Endothelial cell of umbilical vein (primary cell): Measurements from ENCODE around the gene CNIH2.

Experiments
- CTCF ChIP-seq, 2 donors: IDR thresholded peaks; 1 replicate in 1 of 2; 2 replicates in 1 of 2; pipeline ENCODE4 v1.5.1; 2011; ENCODE audit warnings: low read length in 2 of 2, mild to moderate bottlenecking in 2 of 2, moderate library complexity in 2 of 2, control low read depth in 1 of 2, inconsistent platforms in 1 of 2, low read depth in 1 of 2; ENCODE audit not compliant: insufficient read depth in 1 of 2; ENCODE audit errors: extremely low read depth in 1 of 2
- GATA2 ChIP-seq: IDR thresholded peaks from 2 replicates; pipeline ENCODE4 v1.7.0; 2011; ENCODE audit warnings: low read depth, mild to moderate bottlenecking, moderate library complexity, mixed read lengths, low read length; ENCODE audit not compliant: insufficient read length, insufficient read depth
- JUN ChIP-seq: IDR thresholded peaks from 2 replicates; pipeline ENCODE4 v1.6.1; 2011; ENCODE audit warnings: borderline replicate concordance, low read depth; ENCODE audit not compliant: insufficient read length, insufficient read depth
- MYC ChIP-seq: IDR thresholded peaks from one replicate; pipeline ENCODE4 v1.6.1; 2011; ENCODE audit warnings: mild to moderate bottlenecking, low read depth, low read length
- POLR2A ChIP-seq: IDR thresholded peaks from 2 replicates; pipeline ENCODE4 v1.6.1; 2012; ENCODE audit warnings: low read depth, mild to moderate bottlenecking, control low read depth, low read length
- POLR2AphosphoS5 ChIP-seq: IDR thresholded peaks from 2 replicates; pipeline ENCODE4 v1.6.1; 2012; ENCODE audit warnings: low read depth, mild to moderate bottlenecking, control low read depth, low read length, moderate library complexity; ENCODE audit not compliant: insufficient read depth

GRCh38 chr11:66259225-66259624 lies 18.8 kb upstream of the CNIH2 start:
- TF ChIP-seq POLR2A (no peak), CTCF (IDR thresholded peaks at IDR 0.05; ENCODE audit: extremely low read depth in 1 of 2, insufficient read depth in 1 of 2, low read depth in 1 of 2, low read length in 2 of 2) (no peak), POLR2AphosphoS5 (no peak), MYC (no peak), JUN (no peak), GATA2 (no peak)
